Measurements from ENCODE around the gene FOLR1.
"Not testable (repeated sequence)": the region's sequence is repeated elsewhere in the genome, so short reads cannot be mapped to it uniquely, and the experiment has no call there.

The FOLR1 gene

DNA sequence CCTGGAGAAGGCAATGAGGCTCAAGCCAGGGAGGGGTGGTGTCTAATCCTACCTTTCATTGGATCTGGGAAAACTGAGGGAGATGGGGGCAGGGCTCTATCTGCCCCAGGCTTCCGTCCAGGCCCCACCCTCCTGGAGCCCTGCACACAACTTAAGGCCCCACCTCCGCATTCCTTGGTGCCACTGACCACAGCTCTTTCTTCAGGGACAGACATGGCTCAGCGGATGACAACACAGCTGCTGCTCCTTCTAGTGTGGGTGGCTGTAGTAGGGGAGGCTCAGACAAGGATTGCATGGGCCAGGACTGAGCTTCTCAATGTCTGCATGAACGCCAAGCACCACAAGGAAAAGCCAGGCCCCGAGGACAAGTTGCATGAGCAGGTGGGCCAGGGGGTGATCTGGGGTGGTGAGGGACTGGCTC, at the start of gene FOLR1:
Gene FOLR1 (plus strand): TSS at position 180 of the 421 bp plus-strand sequence. CDS start 34 bp downstream, at position 214.
- no peak for DNase-seq

DNA sequence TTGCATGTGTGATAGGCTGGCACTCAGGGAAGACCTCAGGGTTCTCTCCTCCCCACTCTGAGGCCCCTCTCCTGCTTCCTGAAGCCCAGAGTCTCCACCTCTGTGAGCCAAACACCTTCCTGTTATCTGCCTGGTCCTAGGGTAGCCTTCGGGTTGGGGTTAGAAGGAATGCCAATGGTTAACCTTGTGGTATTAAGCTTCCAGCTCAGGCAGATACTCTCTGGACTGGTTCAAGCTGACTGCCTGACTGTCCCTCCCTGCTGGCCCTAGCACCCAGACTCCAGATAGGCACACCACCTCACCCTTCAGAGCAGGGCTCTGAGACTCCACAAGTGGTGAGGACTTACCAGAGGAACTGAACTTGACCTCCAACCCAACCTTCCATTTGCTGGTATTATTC, 49.4 kb upstream of the FOLR1 start:
- not testable (repeated sequence) for DNase-seq

DNA sequence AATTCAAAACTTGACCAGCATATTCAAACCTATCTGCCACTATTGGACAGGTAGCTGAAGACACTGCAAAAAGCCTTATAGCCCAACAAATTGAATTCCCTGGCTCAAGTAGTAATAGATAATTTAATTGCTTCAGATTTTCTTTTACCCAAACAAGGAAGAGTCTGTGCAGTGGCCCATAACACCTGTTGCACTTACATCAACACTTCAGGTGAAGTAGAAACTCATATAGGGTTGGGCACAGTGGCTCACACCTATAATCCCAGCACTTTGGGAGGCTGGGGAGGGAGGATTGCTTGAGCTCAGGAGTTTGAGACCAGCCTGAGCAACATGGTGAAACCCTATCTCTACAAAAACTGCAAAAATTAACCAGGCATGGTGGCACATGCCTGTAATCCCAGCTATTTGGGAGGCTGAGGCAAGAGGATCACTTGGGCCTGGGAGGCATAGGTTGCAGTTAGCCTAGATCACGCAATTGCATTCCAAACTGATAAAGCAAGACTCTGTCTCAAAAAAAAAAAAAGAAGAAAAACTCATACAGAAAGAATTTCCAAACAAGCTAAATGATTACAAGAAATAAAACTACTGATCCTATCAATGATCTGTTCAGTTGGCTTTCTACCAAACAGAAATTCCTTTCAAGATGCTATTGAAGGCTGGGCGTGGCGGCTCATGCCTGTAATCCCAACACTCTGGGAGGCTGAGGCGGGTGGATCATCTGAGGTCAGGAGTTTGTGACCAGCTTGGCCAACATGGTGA, 47.0 kb upstream of the FOLR1 start:
- DNase-seq, result no peak

DNA sequence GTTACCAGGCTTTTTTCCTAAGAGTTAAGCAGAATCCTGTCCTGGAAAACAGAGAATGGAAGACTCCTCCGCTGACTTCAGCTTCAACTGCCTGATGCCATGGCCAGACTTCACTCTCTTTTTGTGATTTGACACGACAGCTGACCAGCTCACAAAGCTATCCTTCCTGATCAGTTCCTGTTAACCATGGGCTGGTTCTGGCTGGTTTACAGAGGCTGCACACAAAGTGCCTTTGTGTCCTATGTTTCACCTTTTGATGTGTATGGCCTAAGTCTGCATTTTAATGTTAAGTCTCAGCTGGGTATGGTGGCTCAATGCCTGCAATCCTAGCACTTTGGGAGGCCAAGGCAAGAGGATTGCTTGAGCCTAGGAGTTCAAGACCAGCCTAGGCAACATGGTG, 45.3 kb upstream of the FOLR1 start:
- no peak for DNase-seq

DNA sequence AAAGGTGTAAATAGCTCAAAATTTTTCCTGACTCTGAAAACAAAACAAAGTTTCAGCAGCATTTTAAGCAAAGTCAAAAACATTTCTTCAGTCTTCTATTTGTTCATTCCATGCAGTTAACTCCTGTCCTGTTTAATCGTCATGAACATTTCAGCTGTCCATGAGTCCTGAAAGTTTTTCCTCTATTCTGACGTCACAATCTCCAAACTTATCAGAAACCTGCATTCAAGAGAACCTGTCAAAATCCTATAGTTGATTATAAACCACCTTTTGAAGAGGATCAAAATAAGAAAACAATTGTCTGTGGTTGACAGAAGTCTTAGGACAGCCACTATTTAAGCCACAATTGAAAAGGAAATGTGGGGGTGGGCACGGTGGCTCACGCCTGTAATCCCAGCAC, 41.1 kb upstream of the FOLR1 start:
- no peak for DNase-seq

DNA sequence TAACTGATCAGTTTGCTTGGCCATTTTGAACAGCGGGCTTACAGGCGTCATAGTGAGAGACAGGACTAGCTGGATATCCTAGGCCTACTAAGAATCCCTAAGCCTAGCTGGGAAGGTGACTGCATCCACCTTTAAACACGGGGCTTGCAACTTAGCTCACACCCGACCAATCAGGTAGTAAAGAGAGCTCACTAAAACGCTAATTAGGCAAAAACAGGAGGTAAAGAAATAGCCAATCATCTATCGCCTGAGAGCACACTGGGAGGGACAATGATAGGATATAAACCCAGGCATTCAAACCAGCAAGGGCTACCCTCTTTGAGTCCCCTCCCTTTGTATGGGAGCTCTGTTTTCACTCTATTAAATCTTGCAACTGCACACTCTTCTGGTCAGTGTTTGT, 38.1 kb upstream of the FOLR1 start:
- DNase-seq, result not testable (repeated sequence)

DNA sequence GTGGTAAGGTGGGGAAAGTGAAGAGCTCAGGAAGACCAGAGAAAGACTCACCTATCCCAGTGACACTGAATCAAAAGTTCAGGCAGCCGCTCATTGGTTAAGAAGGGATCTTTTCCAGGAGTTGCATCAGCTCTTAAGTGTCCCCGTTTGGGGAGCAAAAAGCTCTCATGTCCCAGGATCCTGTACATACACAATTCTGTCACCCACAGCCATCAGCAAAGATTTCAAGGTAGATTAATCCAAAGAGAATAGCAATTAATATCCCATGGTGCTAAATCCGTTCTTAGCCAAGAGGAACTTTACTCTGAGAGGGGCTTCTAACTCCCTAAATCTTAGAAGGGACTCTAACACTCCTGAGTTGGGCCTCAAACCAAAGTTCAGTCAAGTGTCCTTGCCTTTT, 37.1 kb upstream of the FOLR1 start:
- no peak for DNase-seq

DNA sequence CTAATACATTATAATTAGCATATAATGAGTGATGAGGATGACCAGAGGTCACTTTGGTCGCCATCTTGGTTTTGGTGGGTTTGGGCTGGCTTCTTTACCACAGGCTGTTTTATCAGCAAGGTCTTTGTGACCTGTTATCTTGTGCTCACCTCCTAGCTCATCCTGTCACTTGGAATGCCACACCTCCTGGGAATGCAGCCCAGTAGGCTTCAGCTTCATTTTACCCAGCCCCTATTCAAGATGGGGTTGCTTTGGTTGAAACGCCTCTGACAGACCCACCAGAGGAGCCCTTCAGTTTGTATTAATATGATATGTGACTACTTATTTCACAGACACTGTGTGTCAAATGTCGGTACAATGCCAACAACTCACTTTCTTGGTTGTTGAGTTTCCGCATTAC, 36.2 kb upstream of the FOLR1 start:
- no peak for DNase-seq

DNA sequence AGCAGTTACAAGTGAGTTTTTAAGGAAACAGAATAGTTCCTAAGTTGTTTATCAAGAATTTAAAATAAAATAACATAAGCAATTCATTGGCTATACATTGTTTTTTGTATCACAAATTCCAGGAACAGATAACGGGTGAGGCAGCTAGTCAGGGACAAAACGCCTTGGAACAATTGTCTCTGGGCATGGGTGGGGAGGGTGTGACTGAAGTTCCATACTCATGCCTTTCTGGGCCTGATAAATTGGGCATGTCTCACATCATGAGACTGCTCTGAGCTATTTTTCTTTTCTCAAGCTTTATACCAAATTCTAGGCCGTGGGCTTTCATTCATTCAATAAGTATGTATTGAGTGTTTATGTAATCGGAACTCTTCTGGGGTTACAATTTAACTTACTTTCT, 34.8 kb upstream of the FOLR1 start:
- no peak for DNase-seq

DNA sequence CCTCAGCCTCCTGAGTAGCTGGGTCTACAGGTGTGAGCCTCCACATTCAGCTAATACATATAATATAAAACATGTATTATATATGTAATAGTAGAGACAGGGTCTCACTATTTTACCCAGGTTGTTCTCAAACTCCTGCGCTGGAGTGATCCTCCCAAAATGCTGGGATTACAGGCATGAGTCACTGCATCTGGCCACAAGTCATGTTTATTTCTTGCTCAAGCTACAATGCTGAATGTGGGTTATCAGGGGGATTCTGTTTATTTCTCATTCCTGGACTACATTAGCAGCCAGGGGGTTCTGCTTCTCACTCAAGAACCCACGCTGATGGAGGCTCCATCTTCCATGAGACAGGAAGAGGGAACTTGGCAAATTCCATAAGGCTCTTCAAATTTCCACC, 31.6 kb upstream of the FOLR1 start:
- DNase-seq, result no peak

DNA sequence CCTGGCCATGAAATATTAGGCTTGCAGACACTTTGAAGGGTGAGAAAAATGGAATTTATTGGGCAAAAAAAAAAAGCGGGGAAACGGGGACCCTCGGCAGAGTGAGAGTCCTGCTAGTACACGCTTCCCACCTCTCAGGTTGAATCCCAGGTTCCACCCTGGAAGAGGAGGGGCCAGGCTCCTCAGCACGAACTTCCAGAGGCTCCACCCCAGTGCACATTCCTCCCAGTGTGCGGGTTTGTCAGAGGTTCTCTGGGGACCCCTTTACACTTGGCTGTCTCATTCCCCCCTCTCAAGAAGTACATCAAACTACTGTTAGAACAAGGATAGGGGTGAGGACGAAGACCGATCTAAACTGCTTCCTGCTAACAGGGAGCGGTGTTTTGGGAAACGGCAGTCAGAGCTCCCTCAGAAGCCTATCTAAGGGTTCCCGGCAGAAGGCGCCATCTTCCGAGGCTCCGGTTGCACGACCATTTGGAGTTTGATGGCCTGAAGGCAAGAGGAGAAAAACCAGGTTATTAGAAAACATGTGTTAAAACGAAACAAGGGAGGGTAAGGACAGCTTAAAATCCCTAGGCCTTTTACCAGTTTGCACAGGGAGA, 28.9 kb upstream of the FOLR1 start:
- DNase-seq, result no peak

DNA sequence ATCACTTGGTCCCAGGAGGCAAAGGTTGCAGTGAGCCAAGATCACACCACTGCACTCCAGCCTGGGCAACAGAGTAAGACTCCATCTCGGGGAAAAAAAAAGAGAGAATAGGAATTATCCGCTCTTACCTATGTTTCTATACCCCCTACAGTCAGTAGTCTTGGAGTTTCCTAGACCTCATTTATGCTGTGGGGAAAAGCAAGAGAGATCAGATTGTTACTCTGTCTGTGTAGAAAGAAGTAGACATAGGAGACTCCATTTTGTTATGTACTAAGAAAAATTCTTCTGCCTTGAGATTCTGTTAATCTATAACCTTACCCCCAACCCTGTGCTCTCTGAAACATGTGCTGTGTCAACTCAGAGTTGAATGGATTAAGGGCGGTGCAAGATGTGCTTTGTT, 27.8 kb upstream of the FOLR1 start:
- not testable (repeated sequence) for DNase-seq

DNA sequence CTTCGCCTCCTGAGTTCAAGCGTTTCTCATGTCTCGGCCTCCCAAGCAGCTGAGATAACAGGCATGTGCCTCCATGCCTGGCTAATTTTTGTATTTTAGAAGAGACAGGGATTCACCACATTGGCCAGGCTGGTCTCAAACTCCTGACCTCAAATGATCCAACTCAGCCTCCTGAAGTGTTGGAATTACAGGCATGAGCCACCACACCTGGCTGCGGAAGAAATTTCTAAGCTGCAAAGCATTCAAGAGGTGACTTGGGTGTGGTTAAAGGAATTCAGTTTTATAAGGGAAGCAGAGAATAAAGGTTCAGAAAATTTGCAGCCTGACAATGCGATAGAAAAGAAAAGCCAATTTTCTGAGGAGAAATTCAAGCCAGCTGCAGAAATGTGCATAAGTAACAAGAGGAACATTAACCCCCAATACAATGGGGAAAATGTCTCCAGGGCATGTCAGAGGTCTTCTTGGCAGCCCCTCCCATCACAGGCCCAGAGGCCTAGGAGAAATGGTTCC, 22.8 kb upstream of the FOLR1 start:
- not testable (repeated sequence) for DNase-seq

DNA sequence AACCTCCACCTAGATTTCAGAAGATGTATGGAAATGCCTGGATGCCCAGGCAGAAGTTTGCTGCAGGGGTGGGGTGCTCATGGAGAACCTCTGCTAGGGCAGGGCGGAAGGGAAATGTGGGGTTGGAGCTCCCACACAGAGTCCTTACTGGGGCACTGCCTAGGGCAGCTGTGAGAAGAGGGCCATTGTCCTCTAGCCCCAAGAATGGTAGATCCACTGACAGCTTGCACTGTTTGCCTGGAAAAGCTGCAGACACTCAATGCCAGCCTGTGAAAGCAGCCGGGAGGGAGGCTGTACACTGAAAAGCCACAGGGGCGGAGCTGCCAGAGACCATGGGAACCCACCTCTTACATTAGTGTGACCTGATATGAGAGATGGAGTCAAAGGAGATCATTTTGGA, 22.2 kb upstream of the FOLR1 start:
- DNase-seq, result not testable (repeated sequence)

DNA sequence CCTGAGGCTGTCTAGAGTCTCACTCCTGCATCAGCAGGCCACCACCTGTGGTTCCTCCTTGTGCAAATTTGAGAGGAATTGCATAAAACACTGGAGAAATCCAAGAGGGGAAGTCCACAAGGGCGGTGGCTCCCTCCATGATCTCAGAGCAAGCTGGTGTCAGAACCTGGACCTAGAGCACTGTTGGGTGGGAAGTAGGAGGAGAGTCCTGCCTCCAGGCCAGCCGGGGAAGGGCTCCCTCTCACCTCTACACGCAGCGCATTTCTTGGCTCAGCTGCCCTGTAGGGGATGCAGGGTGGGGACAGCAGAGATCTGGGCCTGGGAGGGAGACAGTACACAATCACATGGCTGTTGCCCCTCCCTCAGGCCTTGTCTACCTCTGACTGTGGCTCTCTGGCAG, 19.9 kb upstream of the FOLR1 start:
- not testable (repeated sequence) for DNase-seq

DNA sequence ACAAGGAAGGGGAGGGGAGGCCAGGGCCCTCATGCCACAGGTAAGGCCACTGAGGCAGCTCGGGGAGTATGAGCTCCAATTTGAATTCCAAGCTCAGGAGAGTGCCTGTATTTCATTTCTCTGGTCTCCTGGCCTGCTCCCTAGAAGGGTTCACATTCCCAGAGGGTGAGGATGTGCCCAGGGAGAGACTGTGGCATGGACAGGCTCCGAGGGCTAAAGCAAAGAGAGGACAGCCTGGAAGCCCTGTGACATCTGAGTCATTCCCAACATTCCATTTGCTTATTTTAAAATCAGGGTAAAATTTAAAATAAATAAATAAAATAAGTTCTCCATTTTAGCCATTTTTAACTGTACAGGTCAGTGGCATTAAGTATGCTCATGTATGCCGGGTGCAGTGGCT, 18.6 kb upstream of the FOLR1 start:
- DNase-seq, result no peak

DNA sequence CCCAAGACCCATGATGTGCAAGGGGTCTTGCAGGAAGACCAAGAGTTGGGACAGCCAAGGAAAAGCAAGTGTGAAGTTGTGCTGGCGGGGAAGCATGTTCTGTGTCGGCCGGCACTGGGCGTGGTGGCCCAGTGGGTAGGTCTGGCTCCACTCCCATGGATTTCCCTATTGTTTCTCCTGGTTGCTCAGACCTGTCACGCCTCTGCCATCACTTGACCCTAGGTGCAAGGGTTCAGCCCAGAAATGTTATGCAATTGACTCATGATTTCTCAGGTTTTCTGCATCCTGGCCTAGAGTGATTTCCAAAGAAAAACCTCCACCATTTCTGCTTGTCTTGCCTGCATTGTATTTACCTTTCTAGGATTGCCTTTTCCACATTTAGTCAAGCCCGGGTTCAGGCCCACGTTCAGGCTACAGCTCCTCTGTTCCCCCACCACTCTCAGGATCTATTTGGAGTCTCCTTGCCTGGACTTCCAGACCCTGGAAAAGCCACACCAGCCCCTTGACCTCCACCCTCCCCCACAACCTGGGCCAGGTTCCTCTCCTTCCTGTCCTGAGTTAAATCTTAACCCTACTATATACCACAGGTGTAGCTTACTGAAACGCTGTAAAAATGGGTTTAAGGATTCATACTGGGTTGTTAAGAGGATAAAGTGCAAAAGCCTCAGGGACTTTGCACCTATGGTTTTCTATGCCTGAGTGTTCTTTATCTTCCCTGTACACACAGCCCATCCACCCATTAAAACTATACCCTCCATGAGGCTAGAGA, 17.5 kb upstream of the FOLR1 start:
- DNase-seq, result no peak

DNA sequence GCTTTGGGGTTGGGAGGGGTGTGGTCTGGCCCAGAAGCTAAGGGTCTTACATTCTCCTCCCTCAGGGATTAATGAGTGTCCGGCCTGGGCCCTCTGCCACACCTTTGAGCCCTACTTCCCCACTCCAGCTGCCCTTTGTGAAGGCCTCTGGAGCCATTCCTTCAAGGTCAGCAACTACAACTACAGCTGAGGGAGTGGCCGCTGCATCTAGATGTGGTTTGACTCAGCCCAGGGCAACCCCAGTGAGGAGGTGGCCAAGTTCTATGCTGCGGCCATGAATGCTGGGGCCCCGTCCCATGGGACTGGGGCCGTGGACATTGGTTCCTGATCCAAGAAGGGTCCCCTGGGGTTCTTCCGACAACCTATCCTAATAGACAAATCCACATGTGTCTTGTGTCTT, 14.3 kb upstream of the FOLR1 start:
- DNase-seq, result no peak

DNA sequence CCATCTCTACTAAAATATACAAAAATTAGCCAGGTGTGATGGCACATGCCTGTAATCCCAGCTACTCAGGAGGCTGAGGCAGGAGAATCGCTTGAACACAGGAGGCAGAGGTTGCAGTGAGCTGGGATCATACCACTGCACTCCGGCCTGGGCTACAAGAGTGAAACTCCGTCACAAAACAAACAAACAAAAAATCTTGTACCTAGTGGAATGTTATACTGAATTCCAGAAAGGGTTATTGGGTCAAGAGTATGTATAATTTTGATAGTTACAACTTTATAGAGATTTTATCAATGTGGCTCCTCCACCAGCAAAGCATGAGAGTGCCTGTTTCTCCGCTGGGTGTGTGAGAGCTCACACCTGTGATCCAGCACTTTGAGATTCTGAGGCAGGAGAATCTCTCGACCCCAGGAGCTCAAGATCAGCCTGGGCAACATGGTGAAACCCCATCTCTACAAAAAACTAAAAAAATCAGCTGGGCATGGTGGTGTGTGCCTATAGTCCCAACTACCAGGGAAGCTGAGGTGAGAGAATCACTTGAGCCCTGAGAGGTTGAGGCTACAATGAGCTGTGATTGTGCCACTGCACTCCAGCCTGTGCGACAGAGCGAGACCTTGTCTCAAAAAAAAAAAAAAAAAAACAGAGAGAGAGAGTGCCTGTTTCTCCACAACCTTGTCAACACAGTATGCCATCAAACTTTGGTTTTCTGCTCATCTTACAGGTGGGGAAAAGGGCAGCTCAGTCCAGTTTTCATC, 12.7 kb upstream of the FOLR1 start:
- DNase-seq, result no peak

DNA sequence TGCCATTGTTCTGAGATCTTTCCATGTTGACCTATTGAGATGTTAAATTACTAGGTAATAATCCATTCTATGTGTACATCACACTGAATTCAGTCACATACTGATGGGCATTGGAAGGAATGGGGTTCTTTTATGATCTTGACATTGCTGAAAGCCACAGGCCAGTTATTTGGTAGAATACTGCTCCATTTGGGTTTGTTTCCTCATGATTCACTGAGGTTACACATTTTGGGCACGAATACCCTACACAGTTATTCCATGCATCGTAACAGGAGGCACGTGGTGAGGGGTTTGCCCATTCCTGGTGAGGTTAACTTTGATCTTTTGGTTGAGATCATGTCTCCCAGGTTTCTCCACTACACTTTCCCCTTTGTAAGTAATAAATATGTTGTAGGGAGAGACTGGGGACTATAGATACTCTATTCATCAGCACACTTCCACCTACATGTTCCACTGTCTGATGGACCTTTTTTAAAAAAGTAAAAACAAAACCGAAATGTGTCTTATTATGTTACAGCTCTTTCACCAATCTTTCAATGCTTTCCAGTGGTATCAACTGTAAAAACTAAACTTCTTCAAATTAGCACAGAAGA, 12.0 kb upstream of the FOLR1 start:
- no peak for DNase-seq

DNA sequence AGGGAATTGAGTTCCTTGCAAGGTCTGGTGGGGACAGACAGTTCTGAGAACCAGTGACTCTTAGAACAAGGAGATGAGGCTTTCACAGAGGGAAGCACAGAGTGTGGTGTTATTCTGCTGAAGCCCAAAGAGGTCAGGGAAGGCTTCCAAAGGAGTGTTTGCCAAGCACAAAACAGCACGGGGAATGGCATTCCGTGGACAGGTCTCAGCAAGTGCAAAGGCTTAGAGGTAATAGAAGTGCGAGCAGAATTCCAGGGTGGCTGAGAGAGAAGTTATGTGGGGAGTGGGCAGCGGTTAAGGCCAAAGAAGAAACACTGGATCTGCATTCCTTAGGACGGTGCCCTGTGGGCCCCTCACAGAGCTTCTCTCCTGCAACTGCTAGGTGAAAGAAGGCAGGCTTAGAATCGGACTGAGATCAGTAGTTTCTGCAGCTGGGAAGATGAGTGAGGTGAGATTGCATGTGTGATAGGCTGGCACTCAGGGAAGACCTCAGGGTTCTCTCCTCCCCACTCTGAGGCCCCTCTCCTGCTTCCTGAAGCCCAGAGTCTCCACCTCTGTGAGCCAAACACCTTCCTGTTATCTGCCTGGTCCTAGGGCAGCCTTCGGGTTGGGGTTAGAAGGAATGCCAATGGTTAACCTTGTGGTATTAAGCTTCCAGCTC, 10.9 kb upstream of the FOLR1 start:
- not testable (repeated sequence) for DNase-seq

DNA sequence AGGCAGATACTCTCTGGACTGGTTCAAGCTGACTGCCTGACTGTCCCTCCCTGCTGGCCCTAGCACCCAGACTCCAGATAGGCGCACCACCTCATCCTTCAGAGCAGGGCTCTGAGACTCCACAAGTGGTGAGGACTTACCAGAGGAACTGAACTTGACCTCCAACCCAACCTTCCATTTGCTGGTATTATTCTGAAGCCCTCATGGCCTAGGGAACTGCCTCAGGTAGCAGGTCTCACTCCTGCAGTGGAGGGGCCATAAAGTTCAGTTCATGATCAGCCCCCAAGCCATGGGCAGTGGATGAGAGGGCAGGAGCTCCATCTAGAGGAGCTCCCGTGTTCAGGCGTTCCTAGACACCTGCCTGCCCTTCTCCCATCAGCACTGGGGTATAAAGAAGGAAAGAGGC, 10.4 kb upstream of the FOLR1 start:
- not testable (repeated sequence) for DNase-seq
